SJSA1 (cell line): ENCODE data around the gene MINDY1. TPM values are rescaled to one million over a fixed set of nuclear protein-coding genes. Genes with fewer than 3 reads are reported as not detected.

Source experiments
- DNase-seq, 2 experiments: peaks; one replicate each; pipeline ENCODE4 v3.0.0-alpha.2; 2015 to 2020; ENCODE audit warnings: low spot score in 2 of 2, low read depth in 1 of 2
- H3K27ac ChIP-seq: fragments of 250-450 bp; sonication (Bioruptor Pico); 2 replicates; pipeline ENCODE4 v1.5.1; 2020; ENCODE audit warnings: mild to moderate bottlenecking, moderate library complexity
- H3K27me3 ChIP-seq: fragments of 250-450 bp; sonication (Bioruptor Pico); replicated peaks from 2 replicates; pipeline ENCODE4 v1.5.1; 2020; ENCODE audit warnings: mild to moderate bottlenecking, moderate library complexity
- H3K36me3 ChIP-seq: fragments of 250-450 bp; sonication (Bioruptor Pico); 2 replicates; pipeline ENCODE4 v1.5.1; 2020; ENCODE audit warnings: mild to moderate bottlenecking
- H3K4me1 ChIP-seq: fragments of 250-450 bp; sonication (Bioruptor Pico); replicated peaks from 2 replicates; pipeline ENCODE4 v1.6.1; 2021; ENCODE audit warnings: mild to moderate bottlenecking
- H3K4me3 ChIP-seq: fragments of 250-450 bp; sonication (Bioruptor Pico); 2 replicates; pipeline ENCODE4 v1.5.1; 2020; ENCODE audit warnings: mild to moderate bottlenecking
- H3K9me3 ChIP-seq: fragments of 250-450 bp; sonication (Bioruptor Pico); replicated peaks from 2 replicates; pipeline ENCODE4 v1.5.1; 2020; ENCODE audit warnings: mild to moderate bottlenecking
- total RNA-seq: library from RNA; depleted of rRNA; stranded (reverse); fragments of >200 nt; shearing (Covaris generic); gene quantifications from 2 replicates; pipeline ENCODE4 v1.2.3, GENCODE V29; 2014

The MINDY1 gene
- total RNA-seq, 1 experiment from 2014 or later: 5.9 TPM

DNA sequence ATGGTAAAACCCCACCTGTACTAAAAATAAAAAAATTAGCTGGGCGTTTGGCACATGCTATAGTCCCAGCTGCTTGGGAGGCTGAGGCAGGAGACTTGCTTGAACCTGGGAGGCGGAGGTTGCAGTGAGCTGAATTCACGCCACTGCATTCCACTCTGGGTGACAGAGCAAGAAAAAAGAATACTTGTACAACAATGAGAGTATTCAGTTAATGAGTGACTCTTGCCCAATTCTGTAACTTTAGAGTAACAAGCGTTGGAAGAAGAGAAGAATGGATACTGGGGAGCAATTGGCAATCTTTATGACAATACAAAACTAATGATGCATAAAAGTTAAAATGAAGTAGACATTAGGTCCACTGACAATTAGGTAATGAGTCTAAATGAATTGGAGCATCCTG, 14.1 kb downstream of the MINDY1 start:
- H3K4me1 ChIP-seq: no peaks in the 10 kb centered on the region
- H3K9me3 ChIP-seq: no peaks in the 10 kb centered on the region
- H3K27ac ChIP-seq: no peak overlapping the region
- H3K27me3 ChIP-seq: no peaks in the 10 kb centered on the region
- H3K4me3 ChIP-seq: no peak overlapping the region
- no peak for DNase-seq
- no peaks in the 10 kb centered on the region; the same call in 1 of the 2 replicates for H3K36me3 ChIP-seq

DNA sequence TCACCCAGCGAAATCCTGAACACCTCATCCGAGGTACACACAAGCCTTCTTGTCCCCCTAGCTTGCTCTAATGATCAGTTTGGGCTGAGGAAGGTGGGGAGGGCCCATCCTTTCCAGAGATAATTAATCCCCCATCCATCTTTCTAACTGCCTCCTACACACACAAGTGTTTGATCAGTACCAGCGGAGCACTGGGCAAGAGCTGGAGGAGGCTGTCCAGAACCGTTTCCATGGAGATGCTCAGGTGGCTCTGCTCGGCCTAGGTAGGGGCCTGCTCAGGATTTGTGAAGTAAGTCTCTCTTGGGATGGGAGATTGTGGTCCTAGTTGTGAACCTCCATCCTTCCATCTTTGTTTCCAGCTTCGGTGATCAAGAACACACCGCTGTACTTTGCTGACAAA, 18.8 kb downstream of the MINDY1 start:
- Histone ChIP-seq H3K4me3 (no peak overlapping the region), H3K27me3 (no peaks in the 10 kb centered on the region), H3K36me3 (no peaks in the 10 kb centered on the region), H3K27ac (no peak overlapping the region), H3K9me3 (no peaks in the 10 kb centered on the region), H3K4me1 (no peaks in the 10 kb centered on the region)
- DNase-seq: no peak

DNA sequence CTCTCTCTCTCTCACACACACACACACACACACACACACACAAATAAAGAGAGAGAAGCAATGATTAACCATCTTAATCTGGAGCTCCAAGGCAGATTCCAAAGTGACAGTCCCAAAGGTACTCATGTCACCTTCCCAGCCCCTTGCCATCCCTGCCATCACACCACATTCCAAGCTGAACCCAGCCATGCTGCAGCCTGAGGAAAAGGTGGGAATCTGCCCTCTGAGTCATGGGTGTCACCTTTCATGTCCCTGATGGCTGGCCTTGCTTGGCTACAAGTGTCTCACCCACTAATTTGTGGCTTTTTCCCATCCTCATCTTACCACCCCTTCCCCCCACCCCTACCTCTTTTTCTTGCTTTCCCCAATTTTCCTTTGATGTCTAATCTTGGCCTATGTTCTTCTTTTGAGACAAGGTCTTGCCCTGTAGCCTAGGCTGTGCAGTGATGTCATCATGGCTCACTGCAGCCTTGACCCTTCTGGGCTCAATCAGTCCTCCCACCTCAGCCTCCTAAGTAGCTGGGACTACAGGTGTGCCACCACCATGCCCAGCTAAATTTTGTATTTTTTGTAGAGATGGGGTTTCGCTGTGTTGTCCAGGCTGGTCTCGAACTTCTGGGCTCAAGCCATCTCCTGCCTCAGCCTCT, 21.4 kb downstream of the MINDY1 start:
- no peaks in the 10 kb centered on the region for H3K9me3 ChIP-seq
- no peak for DNase-seq
- no peaks in the 10 kb centered on the region for H3K27me3 ChIP-seq

DNA sequence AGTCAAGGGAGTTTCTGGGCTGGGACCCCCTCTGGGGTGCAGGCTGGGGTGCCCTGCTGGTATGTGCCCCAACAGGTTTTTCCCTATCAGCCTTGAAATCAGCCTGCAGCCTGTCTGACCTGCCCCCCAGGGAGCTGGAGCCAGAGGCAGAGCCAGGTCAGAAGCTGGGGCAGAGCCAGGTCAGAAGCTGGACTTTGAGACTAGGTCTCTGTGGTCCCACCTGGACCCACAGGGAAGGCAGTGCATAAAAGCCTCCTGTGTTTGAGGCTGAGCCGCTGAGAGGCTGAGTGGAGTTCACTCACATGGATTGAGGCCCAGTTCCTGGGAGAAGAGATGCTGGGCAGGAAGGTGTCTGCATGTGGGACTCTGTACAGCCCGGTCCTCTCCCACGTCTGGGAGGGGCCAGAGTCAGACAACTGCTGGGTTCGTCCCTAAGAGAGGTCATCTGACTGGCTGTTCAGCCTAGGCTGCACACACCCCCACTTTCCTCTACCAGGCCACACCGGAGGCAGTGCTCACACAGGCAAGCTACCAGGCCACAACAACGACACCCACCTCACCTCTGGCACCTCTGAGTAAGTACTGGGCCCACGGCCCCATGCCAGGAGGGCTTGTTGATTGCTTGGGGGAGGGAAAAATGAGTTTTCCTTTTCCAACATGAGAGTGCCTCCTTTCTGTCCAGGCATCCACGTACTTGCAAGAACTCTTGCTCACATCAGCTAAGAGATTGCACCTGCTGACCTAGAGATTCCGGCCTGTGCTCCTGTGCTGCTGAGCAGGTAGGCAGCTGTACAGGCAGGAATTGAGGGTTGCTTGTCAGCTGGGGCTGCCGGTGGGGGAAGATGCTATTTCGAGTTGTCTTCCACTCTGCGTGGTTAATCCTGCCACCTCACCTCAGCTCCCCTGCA, 24.6 kb downstream of the MINDY1 start, which contains the start of gene ANXA9:
Gene ANXA9 (plus strand): TSS at position 488 of the 908 bp plus-strand sequence. CDS start 814 bp downstream, outside the sequence.
- H3K27ac ChIP-seq: no peak within 1 kb of the TSS
- no peak within 1 kb of the TSS for H3K4me3 ChIP-seq
- peaks cover 25% of the 10 kb centered on the region for H3K4me1 ChIP-seq
- no peaks in the 10 kb centered on the region for H3K36me3 ChIP-seq
- H3K27me3 ChIP-seq: no peaks in the 10 kb centered on the region
- H3K9me3 ChIP-seq: no peaks in the 10 kb centered on the region
- DNase-seq: no peak

More for the DNA sequence above, 21.4 kb downstream of the MINDY1 start:
- no peak overlapping the region for H3K4me3 ChIP-seq
- H3K27ac ChIP-seq: no peak overlapping the region
- H3K36me3 ChIP-seq: no peaks in the 10 kb centered on the region
- no peaks in the 10 kb centered on the region for H3K4me1 ChIP-seq

DNA sequence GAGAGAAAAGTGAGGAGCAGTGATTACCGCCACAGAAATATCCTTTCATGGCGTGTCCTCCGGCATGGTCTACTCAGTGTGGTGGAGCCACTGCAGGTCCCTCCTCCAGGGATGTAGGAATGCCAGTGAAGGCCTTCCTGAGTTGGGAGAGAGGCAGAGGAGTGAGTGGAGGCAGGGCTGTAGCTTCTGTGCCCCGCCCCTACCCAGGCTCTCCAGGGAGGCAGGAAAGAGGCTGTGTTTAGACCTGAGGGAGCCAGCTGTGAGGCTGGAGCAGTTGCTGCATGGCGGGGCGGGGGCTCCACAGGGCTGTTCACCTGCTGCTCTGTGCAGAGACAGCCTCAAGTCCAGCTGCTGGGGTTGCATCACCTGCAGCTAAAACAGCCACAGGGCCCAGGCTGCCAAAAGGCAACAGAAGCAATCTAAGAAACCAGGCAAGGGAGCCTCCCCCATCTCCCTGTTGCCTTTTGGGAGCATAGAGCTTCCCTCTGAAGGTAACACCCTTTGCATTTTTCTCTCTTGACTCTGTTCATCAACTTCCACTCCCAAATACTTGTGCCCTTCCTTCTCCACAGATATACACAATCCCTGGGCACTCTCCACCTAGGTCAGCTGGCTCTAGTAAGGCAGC, 25.4 kb downstream of the MINDY1 start:
- Histone ChIP-seq H3K36me3 (no peaks in the 10 kb centered on the region), H3K9me3 (no peaks in the 10 kb centered on the region), H3K4me3 (no peak overlapping the region), H3K27ac (no peak overlapping the region), H3K4me1 (peaks cover 30% of the 10 kb centered on the region), H3K27me3 (no peaks in the 10 kb centered on the region)
- no peak for DNase-seq

DNA sequence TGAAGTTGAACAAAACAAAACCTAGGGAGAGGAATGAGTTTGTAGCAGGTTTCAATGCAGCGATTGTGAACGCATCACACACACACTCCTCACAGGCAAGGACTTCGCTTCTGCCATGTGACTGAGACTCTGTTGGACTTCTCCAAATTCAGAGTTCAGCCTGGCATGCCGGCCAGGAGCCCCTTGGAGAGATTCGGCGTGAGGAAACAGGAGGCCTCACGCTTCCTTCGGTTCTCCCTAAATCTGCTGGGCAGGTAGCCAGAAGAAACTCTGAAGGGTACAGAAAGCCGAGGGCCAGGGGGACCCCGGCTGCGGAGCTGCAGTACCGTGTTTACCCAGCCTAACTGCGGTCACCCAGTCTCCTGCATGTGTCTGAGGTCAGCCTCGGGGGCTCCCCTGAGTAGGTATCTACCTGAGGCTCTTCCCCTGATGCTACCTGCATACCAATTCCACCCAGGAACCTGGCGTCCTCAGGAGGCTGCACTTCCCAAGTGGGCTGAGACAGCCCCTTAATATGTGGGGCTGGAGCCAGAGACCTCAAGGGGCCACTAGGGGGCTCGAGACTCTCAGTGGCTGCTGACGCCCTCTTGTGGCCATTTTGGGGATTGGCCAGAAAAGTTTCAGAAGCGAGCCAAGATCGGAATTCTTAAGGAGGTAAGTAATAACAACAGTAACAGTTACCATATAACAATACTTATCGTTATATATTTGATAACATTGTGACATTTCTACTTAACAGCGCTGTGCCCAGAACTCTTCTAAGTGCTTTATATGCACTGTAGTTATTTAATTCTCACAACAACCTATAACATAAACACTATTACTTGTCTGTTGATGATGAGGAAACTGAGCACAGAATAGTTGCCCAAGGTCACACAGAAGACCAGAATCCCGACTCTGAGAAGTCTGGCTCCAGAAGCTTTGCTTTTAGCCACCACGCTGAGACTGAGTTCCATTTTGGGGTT, 27.3 kb downstream of the MINDY1 start:
- Histone ChIP-seq H3K27me3 (no peaks in the 10 kb centered on the region), H3K4me1 (peaks cover 34% of the 10 kb centered on the region), H3K9me3 (no peaks in the 10 kb centered on the region), H3K4me3 (no peak overlapping the region), H3K36me3 (peaks cover 2% of the 10 kb centered on the region), H3K27ac (no peak overlapping the region)
- DNase-seq: peak; percentile 82

DNA sequence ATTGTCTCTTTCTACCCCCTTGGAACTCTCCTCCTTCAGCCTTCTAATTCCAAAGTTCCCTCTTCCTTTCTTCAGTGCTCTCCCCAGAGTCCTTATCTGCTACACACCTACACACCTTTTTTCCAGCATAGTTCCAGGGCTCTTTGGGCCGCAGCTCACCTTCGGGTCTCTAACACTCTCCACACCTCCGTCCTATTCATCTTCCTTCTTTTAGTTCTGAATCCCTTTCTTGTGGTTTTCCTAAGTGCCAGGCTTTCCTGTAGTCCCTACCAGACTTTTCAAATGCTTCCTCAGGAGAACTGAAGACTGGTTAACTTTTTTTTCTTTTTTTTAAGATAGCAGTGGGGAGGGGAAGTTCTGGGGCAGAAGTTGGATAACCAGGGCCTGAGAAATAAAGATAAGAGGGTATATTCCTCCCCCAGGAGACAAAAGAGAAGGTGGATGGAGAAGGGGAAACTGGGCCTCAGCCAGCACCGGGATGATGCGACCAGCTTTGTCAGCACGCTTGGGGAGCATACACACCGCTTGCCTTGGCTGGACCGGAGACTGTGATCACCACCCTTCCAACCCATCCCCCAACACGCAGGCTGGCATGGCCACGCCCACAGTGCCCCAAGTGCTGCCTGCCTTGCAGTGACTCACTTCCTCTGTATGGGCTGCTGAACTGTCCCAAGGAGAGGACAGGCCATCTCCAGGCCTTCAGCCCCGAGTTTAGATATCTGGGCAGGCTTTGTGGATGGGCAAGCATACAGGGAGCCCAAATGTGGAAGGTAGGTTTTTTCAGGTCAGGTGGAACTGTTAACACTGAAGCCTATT, 29.6 kb downstream of the MINDY1 start:
- Histone ChIP-seq H3K9me3 (no peaks in the 10 kb centered on the region), H3K4me1 (peaks cover 51% of the 10 kb centered on the region), H3K4me3 (no peak overlapping the region), H3K27me3 (no peaks in the 10 kb centered on the region), H3K36me3 (peaks cover 21% of the 10 kb centered on the region), H3K27ac (peak overlapping the region; percentile 50)
- peak; percentile 72 to 90 for DNase-seq

DNA sequence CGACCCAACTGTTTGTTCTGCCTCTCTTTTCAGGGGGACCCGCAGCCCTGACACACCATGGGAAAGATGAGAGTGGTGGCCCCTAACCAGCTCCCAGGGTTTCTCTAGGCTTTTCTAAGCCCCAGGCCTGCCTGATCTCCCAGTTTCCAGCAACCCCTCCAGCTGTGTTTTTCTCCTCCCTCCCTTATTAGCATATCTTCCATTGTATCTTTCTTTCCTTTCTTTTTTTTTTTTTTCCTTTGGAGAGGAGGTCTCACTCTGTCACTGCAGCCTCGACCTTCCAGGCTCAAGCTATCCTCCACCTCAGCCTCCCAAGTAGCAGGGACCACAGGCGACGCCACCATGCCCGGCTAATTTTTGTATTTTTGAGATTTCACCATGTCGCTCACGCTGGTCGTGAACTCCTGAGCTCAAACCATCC, 30.3 kb downstream of the MINDY1 start:
- Histone ChIP-seq H3K36me3 (peaks cover 27% of the 10 kb centered on the region), H3K4me3 (no peak overlapping the region), H3K27me3 (no peaks in the 10 kb centered on the region), H3K27ac (no peak overlapping the region), H3K9me3 (no peaks in the 10 kb centered on the region), H3K4me1 (peaks cover 57% of the 10 kb centered on the region)
- DNase-seq: no peak

DNA sequence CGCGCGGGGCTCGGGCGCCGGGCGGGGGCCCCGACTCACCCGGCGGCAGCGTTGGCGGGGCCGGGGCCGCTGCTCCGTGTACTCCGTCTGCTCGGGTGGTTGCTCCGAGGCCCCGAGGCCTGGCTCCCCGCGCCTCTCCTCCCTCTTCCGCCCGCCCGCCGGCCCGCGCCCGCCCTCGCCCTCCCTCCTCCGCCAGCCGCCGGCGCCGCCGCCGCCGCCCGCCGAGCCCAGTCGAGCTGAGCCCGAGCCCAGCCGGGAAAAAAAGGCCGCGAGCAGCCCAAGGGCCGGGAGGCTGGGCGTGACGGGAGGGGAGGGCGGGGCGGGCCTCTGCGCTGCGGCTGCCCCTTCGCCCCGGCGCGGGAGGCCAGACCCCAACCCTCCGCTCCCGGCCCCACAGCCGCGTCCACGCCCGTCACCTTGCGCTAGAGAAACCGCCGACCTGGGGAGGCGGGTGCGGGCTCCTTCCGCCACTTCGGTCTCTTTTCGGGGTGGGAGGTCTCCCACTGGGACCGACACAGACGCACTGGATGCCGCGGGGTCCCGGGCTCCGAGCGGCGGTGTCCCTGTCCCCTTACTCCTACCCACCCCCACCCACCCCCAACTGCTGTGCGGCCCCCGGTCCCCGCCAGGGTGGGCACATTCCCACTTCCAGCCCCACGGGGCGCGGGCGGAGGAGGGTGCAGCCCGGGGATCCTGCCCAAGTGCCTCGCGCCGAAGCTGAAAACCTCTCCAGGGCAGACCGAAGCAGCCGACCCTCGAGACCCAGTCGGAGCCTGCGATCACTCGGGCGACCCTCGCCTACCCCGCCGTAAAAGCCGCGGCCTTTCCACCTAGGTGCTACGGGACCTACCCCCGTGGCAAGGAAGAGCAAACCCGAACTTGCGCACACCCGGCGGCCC, 31.9 kb downstream of the MINDY1 start, which contains the start of gene CERS2:
Gene CERS2 (minus strand): TSS at position 256 of the 899 bp plus-strand sequence. CDS start 5,745 bp downstream, outside the sequence.
- Histone ChIP-seq H3K4me3 (peak within 1 kb of the TSS; percentile 96), H3K4me1 (peaks cover 64% of the 10 kb centered on the region), H3K27ac (peak within 1 kb of the TSS; percentile 88), H3K27me3 (no peaks in the 10 kb centered on the region), H3K9me3 (no peaks in the 10 kb centered on the region), H3K36me3 (peaks cover 31% of the 10 kb centered on the region)
- peak; percentile 48 to 85 for DNase-seq

DNA sequence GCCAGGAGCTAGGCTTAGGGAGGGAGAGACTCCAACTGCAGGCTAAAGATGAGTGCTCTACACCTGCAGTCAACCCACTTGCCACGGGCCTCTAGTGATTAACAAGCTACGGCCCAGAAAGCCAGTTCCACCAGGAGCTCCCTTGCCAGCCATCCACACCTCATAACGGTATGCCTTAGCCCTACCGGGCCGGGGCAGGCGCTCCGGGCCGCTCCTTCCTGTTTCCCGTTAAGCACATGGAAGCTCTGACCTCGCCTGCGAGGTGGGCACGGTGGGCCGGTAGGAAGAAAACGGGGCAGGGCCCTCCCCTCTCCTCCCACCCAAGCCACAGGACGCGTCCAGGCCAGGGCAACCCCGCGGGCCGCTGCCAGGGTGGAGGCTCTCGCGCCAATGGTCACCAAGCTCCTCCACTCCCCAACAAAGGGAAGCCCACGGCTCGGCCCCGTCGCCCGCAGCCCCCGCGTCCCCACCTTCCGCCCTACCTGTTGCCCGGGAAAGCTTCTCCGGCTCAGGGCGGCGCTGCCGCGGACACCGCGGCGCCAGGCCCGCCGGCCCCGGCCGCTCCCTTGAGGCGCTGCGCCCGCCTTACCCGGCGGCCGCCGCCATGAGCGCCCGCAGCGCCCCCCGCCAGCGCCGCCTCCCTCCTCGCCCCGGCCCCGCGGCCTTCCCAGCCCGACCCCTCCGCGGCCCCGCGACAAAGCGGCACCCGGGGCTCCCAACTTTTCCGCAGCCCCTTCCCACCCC, 32.7 kb downstream of the MINDY1 start:
- H3K4me1 ChIP-seq: peaks cover 56% of the 10 kb centered on the region
- H3K4me3 ChIP-seq: peak overlapping the region; percentile 96
- H3K27ac ChIP-seq: peak overlapping the region; percentile 88
- H3K36me3 ChIP-seq: peaks cover 34% of the 10 kb centered on the region
- no peaks in the 10 kb centered on the region for H3K9me3 ChIP-seq
- H3K27me3 ChIP-seq: no peaks in the 10 kb centered on the region
- peak in 1 of 2 experiments; percentile 48 for DNase-seq

DNA sequence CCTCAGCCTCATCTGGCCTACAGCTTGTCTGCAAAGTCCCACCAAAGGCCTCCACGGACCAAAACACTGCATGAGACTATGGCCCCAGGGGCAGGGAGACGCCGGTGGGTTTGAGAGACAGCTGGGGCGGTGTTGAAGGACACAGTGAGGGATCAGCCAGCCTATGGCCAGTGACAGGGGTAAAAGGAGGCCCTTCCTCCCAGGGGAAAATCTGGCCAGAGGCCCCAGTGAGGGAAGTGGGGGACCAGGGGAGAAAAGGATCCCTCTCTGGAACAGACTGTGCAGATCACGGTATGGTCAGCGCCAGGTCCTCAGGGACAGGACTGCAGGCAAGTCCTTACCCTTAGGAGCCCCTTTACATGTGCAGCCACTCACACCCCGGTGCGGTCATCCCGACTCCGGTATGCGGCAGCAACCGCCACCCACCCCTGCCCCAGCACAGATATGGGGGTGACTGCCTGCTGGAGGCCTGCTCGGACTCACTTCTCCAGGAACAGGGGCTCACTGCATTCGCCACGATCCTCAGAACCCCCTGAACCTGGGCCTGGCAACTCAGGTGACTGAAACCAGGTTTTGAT, 33.4 kb downstream of the MINDY1 start:
- Histone ChIP-seq H3K4me3 (peak overlapping the region; percentile 96), H3K27me3 (no peaks in the 10 kb centered on the region), H3K36me3 (peaks cover 40% of the 10 kb centered on the region), H3K27ac (peak overlapping the region; percentile 88), H3K9me3 (no peaks in the 10 kb centered on the region), H3K4me1 (peaks cover 53% of the 10 kb centered on the region)
- DNase-seq: no peak
